GM12865 (cell line): Measurements from ENCODE around the gene BMX.

Source experiments
- DNase-seq: peaks from one replicate; pipeline ENCODE4 v3.0.0; 2010; ENCODE audit warnings: low read depth
- H3K4me3 ChIP-seq: 2 replicates; pipeline ENCODE4 v1.5.1; 2011; ENCODE audit warnings: mild to moderate bottlenecking, low read depth, low read length, control low read depth
- CTCF ChIP-seq: IDR thresholded peaks from 2 replicates; pipeline ENCODE4 v1.5.1; 2011; ENCODE audit warnings: low read length, control low read depth, low read depth, inconsistent platforms; ENCODE audit not compliant: insufficient read depth; ENCODE audit errors: missing control alignments

BMX gene

GRCh38 chrX:15530318-15530717 is 29.7 kb downstream of the BMX start:
- DNase-seq = no peak

DNA sequence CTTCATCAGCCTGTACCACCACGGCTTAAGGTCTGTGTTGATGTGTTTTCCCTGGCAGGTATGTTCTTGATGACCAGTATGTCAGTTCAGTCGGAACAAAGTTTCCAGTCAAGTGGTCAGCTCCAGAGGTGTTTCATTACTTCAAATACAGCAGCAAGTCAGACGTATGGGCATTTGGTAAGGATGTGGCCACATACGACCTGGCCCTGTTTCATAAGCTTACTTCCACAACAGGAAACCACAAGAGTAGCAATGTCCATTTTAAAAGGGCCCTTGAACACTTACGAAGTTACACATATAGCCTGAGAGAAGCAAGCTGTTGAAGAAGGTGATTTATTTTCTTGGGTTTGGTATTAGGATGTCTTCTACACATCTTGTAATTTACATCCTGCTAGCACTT is 46.1 kb downstream of the BMX start:
- no peak overlapping the region for H3K4me3 ChIP-seq
- no peak for DNase-seq
- TF ChIP-seq CTCF = no peak

More at GRCh38 chrX:15530318-15530717, 29.7 kb downstream of the BMX start:
- no peak overlapping the region for H3K4me3 ChIP-seq
- TF ChIP-seq CTCF = no peak

GRCh38 chrX:15547356-15547755 is 46.7 kb downstream of the BMX start:
- TF ChIP-seq CTCF = no peak
- DNase-seq = no peak
- no peak overlapping the region for H3K4me3 ChIP-seq

DNA sequence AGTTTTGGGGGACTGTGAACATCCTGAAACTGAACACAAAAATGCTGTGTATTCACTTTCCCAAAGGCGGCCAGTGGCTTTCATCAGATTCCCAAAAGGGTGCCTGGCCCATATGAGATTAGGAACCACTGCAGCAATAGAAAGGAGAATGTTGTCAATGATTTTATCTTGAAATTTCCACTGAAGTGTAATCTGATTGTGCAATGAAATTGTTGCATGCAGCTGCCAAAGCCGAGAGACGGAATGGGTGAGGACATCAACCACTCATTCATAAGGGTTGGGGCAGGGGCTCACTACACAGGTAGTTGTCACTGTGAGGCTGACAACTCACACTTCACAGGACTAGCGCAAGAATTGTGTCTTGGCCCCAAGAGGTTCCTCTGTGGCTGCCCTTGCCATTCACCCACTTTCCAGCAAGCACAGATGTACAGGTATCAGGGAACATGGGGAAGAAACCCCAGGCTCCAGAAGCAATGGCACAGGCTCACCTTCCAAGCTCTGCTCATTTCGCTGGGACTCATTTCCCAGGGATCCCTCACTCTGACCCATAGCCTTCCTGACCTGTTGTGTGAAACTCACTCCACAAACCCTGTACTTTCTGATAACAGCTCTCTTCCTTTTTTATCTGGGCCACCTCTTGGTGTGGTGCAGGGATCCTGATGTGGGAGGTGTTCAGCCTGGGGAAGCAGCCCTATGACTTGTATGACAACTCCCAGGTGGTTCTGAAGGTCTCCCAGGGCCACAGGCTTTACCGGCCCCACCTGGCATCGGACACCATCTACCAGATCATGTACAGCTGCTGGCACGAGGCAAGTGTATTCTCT is 48.8 kb downstream of the BMX start:
- H3K4me3 ChIP-seq = no peak overlapping the region
- no peak for TF ChIP-seq CTCF
- no peak for DNase-seq

GRCh38 chrX:15559227-15559626 is 58.6 kb downstream of the BMX start:
- DNase-seq = no peak
- no peak for TF ChIP-seq CTCF
- no peak overlapping the region for H3K4me3 ChIP-seq

- no peak for TF ChIP-seq CTCF
- no peak overlapping the region for H3K4me3 ChIP-seq
- DNase-seq = no peak
Measured at GRCh38 chrX:15560924-15561323, 60.3 kb downstream of the BMX start.

DNA sequence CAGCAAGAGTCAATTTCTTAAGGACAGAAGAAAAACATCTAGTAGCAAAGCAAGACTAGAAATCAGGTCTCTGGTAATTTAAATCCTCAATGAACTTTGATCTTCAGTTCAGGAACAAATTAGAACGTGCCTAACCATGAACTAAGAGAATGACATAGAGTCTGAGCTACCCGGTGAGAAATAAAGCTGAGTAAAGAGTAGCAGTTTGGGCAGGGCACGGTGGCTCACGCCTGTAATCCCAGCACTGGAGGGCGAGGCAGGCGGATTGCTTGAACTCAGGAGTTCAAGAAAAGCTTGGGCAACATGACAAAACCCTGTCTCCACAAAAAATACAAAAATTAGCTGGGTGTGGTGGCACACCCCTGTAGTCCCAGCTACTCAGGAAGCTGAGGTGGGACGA is 62.4 kb downstream of the BMX start:
- no peak overlapping the region for H3K4me3 ChIP-seq
- TF ChIP-seq CTCF = no peak
- no peak for DNase-seq
